ENCODE results near the gene WDR37. TPM values are rescaled to one million over a fixed set of nuclear protein-coding genes. Genes with fewer than 3 reads are reported as not detected.
A peak's percentile ranks its signal among the peaks of the same experiment; 100 is the strongest.

WDR37 gene
- polyA plus RNA-seq, 3 donors = 7.1 to 33.6 (median 8.6) TPM

GRCh38 chr10:1047937-1048336 is 8.2 kb upstream of the WDR37 start:
- Histone ChIP-seq H3K36me3 (replicated peaks in 1 of 2; ENCODE audit: control insufficient read depth in 1 of 2, insufficient read depth in 2 of 2, low read length in 2 of 2) (peaks cover 4 to 25% of the 10 kb centered on the region in 2 donors), H3K79me2 (ENCODE audit: insufficient read depth, low read length) (peaks cover 74% of the 10 kb centered on the region), H3K4me3 (replicated peaks in 1 of 3; ENCODE audit: low read depth in 2 of 3, low read length in 3 of 3) (peak overlapping the region; percentile 77 to 94 (median 87)), H4K20me1 (ENCODE audit: insufficient read depth, low read length) (peaks cover 40% of the 10 kb centered on the region), H3K9me3 (replicated peaks in 1 of 2; ENCODE audit: control insufficient read depth in 1 of 2, insufficient read depth in 1 of 2, low read length in 2 of 2) (no peaks in the 10 kb centered on the region), H3K27me3 (ENCODE audit: control insufficient read depth in 2 of 2, insufficient read depth in 2 of 2, low read length in 2 of 2) (no peaks in the 10 kb centered on the region), H3K27ac (ENCODE audit: low read depth in 1 of 2, low read length in 2 of 2) (peak overlapping the region; percentile 98 to 100), H3K4me1 (ENCODE audit: control insufficient read depth in 1 of 2, insufficient read depth in 2 of 2, low read length in 2 of 2) (peaks cover 44 to 68% of the 10 kb centered on the region in 2 donors), H3K4me2 (replicated peaks; ENCODE audit: extremely low read depth, low read length, poor library complexity, severe bottlenecking) (peak overlapping the region; percentile 87), H2AFZ (ENCODE audit: insufficient read depth, low read depth, low read length, poor library complexity, severe bottlenecking) (peak overlapping the region; percentile 55), H3K9ac (ENCODE audit: insufficient read depth, low read length, poor library complexity, severe bottlenecking) (peak overlapping the region; percentile 94)
- no peak for DNase-seq
- 7% methylated on average over 11 of the region's 15 CpGs for WGBS (ENCODE audit: insufficient coverage)
- TF ChIP-seq CTCF (IDR thresholded peaks at IDR 0.05) = no peak
- peaks cover 18 to 21% of the 10 kb centered on the region in 2 donors for H3K36me3 Mint-ChIP-seq
- H3K9me3 Mint-ChIP-seq = no peaks in the 10 kb centered on the region
- intact Hi-C loops (cut with micrococcal nuclease) = no loop called here
- H3K4me3 Mint-ChIP-seq = peak overlapping the region; percentile 91 to 94
- H3K4me1 Mint-ChIP-seq = peaks cover 57% of the 10 kb centered on the region
- H3K27me3 Mint-ChIP-seq (ENCODE audit: low read depth in 3 of 3) = no peaks in the 10 kb centered on the region
- peak overlapping the region; percentile 98 to 100 (median 99) for H3K27ac Mint-ChIP-seq

- peaks cover 8 to 29% of the 10 kb centered on the region in 2 donors for H3K36me3 ChIP-seq (replicated peaks in 1 of 2; ENCODE audit: control insufficient read depth in 1 of 2, insufficient read depth in 2 of 2, low read length in 2 of 2)
- 0% methylated on average over 37 of the region's 37 CpGs for WGBS (ENCODE audit: insufficient coverage)
- peak overlapping the region; percentile 55 for H2AFZ ChIP-seq (ENCODE audit: insufficient read depth, low read depth, low read length, poor library complexity, severe bottlenecking)
- peaks cover 78% of the 10 kb centered on the region for H3K79me2 ChIP-seq (ENCODE audit: insufficient read depth, low read length)
- Mint-ChIP-seq H3K4me1 (peaks cover 55% of the 10 kb centered on the region), H3K4me3 (peak overlapping the region; percentile 91 to 94), H3K27ac (peak overlapping the region; percentile 98 to 100 (median 99)), H3K9me3 (no peaks in the 10 kb centered on the region), H3K36me3 (peaks cover 17 to 25% of the 10 kb centered on the region in 2 donors), H3K27me3 (ENCODE audit: low read depth in 3 of 3) (no peaks in the 10 kb centered on the region)
- no peaks in the 10 kb centered on the region for H3K27me3 ChIP-seq (ENCODE audit: control insufficient read depth in 2 of 2, insufficient read depth in 2 of 2, low read length in 2 of 2)
- H3K9me3 ChIP-seq (replicated peaks in 1 of 2; ENCODE audit: control insufficient read depth in 1 of 2, insufficient read depth in 1 of 2, low read length in 2 of 2) = no peaks in the 10 kb centered on the region
- H3K4me1 ChIP-seq (ENCODE audit: control insufficient read depth in 1 of 2, insufficient read depth in 2 of 2, low read length in 2 of 2) = peaks cover 40 to 64% of the 10 kb centered on the region in 2 donors
- TF ChIP-seq CTCF (IDR thresholded peaks at IDR 0.05) = no peak
- peak overlapping the region; percentile 87 for H3K4me2 ChIP-seq (replicated peaks; ENCODE audit: extremely low read depth, low read length, poor library complexity, severe bottlenecking)
- DNase-seq = peak; percentile 30 to 67 (median 52)
- H4K20me1 ChIP-seq (ENCODE audit: insufficient read depth, low read length) = peaks cover 44% of the 10 kb centered on the region
- intact Hi-C loops (cut with micrococcal nuclease) = no loop called here
- H3K27ac ChIP-seq (ENCODE audit: low read depth in 1 of 2, low read length in 2 of 2) = peak overlapping the region; percentile 98 to 100
- H3K9ac ChIP-seq (ENCODE audit: insufficient read depth, low read length, poor library complexity, severe bottlenecking) = peak overlapping the region; percentile 94
- H3K4me3 ChIP-seq (replicated peaks in 1 of 3; ENCODE audit: low read depth in 2 of 3, low read length in 3 of 3) = peak overlapping the region; percentile 77 to 94 (median 87)
Measured at GRCh38 chr10:1048349-1048731, 7.8 kb upstream of the WDR37 start.
